Neural cell (in vitro differentiated cells): Measurements from ENCODE around the gene CCDC68. TPM values are rescaled to one million over a fixed set of nuclear protein-coding genes. Genes with fewer than 3 reads are reported as not detected.

Source experiments
- H2AFZ ChIP-seq: fragments of 200-600, 300-800 bp; sonication (generic), shearing (Covaris generic); 2 replicates; pipeline ENCODE4 v1.6.0; 2014; ENCODE audit warnings: low read depth, mild to moderate bottlenecking, antibody characterized with exemption, low read length, moderate library complexity
- H3F3A ChIP-seq: fragments of 200-600 bp; shearing (Covaris generic); 2 replicates; pipeline ENCODE4 v1.6.1; 2016; ENCODE audit warnings: mild to moderate bottlenecking, moderate library complexity, mixed read lengths, antibody characterized with exemption, low read length; ENCODE audit not compliant: insufficient read depth, poor library complexity, severe bottlenecking
- H3K27ac ChIP-seq: fragments of 200-600, 300-800 bp; sonication (generic), shearing (Covaris generic); 2 replicates; pipeline ENCODE4 v1.5.1; 2014; ENCODE audit warnings: mild to moderate bottlenecking, low read length, moderate library complexity
- H3K27me3 ChIP-seq: fragments of 300-800, 200-600 bp; sonication (generic), shearing (Covaris generic); 2 replicates; pipeline ENCODE4 v1.6.0; 2014; ENCODE audit warnings: mild to moderate bottlenecking, low read depth, low read length, moderate library complexity; ENCODE audit not compliant: insufficient read depth
- H3K36me3 ChIP-seq: fragments of 300-800, 200-600 bp; sonication (generic), shearing (Covaris generic); 2 replicates; pipeline ENCODE4 v1.5.1; 2014; ENCODE audit warnings: mild to moderate bottlenecking, antibody characterized with exemption, low read length, moderate library complexity; ENCODE audit not compliant: insufficient read depth
- H3K4me2 ChIP-seq: fragments of 300-800, 200-600 bp; sonication (generic), shearing (Covaris generic); 2 replicates; pipeline ENCODE4 v1.6.0; 2014; ENCODE audit warnings: mild to moderate bottlenecking, low read length
- H3K4me3 ChIP-seq: fragments of 300-800, 200-600 bp; sonication (generic), shearing (Covaris generic); 2 replicates; pipeline ENCODE4 v1.5.1; 2014; ENCODE audit warnings: mild to moderate bottlenecking, low read length, moderate library complexity
- H3K79me2 ChIP-seq: fragments of 200-600 bp; shearing (Covaris generic); replicated peaks from 2 replicates; pipeline ENCODE4 v1.6.0; 2014; ENCODE audit warnings: mild to moderate bottlenecking, low read length, moderate library complexity; ENCODE audit not compliant: insufficient read depth
- H3K9ac ChIP-seq: fragments of 300-800, 200-600 bp; sonication (generic), shearing (Covaris generic); 2 replicates; pipeline ENCODE4 v1.6.1; 2016; ENCODE audit warnings: mild to moderate bottlenecking, low read length, mixed read lengths
- H3K9me2 ChIP-seq: fragments of 200-600 bp; shearing (Covaris generic); 2 replicates; pipeline ENCODE4 v1.6.1; 2016; ENCODE audit warnings: mild to moderate bottlenecking, low read length, mixed read lengths; ENCODE audit not compliant: insufficient read depth
- H3K9me3 ChIP-seq: fragments of 200-600, 300-800 bp; sonication (generic), shearing (Covaris generic); 2 replicates; pipeline ENCODE4 v1.6.1; 2016; ENCODE audit warnings: mild to moderate bottlenecking, mixed run types, low read length, moderate library complexity, mixed read lengths
- H4K20me1 ChIP-seq: fragments of 200-600 bp; shearing (Covaris generic); 2 replicates; pipeline ENCODE4 v1.6.1; 2016; ENCODE audit warnings: mild to moderate bottlenecking, mixed run types; ENCODE audit not compliant: insufficient read depth
- EP300 ChIP-seq: fragments of 450-650 bp; conservative IDR thresholded peaks from 2 replicates; pipeline ENCODE4 v1.6.1; 2014; ENCODE audit warnings: antibody characterized with exemption, mild to moderate bottlenecking, moderate library complexity; ENCODE audit not compliant: poor library complexity, severe bottlenecking
- EZH2 ChIP-seq: fragments of 200-600, 300-800 bp; shearing (Covaris generic), sonication (generic); IDR thresholded peaks from 2 replicates; pipeline ENCODE4 v1.6.1; 2014; ENCODE audit warnings: antibody characterized with exemption, low read length, borderline replicate concordance, mild to moderate bottlenecking; ENCODE audit not compliant: insufficient read depth, poor library complexity, severe bottlenecking
- MXI1 ChIP-seq: fragments of 450-650 bp; conservative IDR thresholded peaks from 2 replicates; pipeline ENCODE4 v1.6.1; 2014; ENCODE audit warnings: antibody characterized with exemption, mild to moderate bottlenecking; ENCODE audit not compliant: poor library complexity, severe bottlenecking
- POLR2AphosphoS5 ChIP-seq: IDR thresholded peaks from 2 replicates; pipeline ENCODE4 v1.6.1; 2012
- RAD21 ChIP-seq: fragments of 450-650 bp; conservative IDR thresholded peaks from 2 replicates; pipeline ENCODE4 v1.6.1; 2014; ENCODE audit warnings: antibody characterized with exemption, mild to moderate bottlenecking, moderate library complexity
- SMC3 ChIP-seq: fragments of 450-650 bp; conservative IDR thresholded peaks from 2 replicates; pipeline ENCODE4 v1.6.1; 2014; ENCODE audit warnings: antibody characterized with exemption, mild to moderate bottlenecking, moderate library complexity; ENCODE audit not compliant: poor library complexity
- TAF1 ChIP-seq: IDR thresholded peaks from 2 replicates; pipeline ENCODE4 v1.6.1; 2012; ENCODE audit warnings: low read depth
- polyA plus RNA-seq: library from polyadenylated mRNA; depleted of rRNA; stranded (reverse); fragments of >200 nt; gene quantifications from 2 replicates; pipeline ENCODE4 v1.2.3, GENCODE V29; 2014
- TF ChIP-seq, protein P1 (sequence below): IDR thresholded peaks from 2 replicates; pipeline ENCODE4 v1.6.1; 2012; ENCODE audit warnings: borderline replicate concordance
- TF ChIP-seq, protein P2 (sequence below): fragments of 450-650 bp; IDR thresholded peaks from 2 replicates; pipeline ENCODE4 v1.5.1; 2014; ENCODE audit warnings: antibody characterized with exemption, mild to moderate bottlenecking, moderate library complexity; ENCODE audit not compliant: poor library complexity, severe bottlenecking

CCDC68 gene
- polyA plus RNA-seq, 1 donor from 2014 or later = 0.30 TPM

DNA sequence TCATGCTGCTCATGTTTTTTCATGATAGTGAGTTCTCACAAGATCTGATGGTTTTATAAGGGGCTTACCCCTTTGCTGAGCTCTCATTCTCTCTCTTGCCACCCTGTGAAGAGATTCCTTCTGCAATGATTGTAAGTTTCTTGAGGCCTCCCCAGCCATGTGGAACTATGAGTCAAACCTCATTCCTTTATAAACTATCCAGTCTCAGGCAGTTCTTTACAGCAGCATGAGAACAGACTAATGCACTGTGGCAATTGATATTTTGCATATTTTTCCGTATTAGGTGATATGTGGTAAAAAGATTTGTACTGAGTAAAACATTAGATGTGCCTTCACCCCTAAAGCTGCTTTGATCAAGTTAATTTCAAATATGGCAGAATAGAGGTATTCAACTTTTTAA, 82.2 kb downstream of the CCDC68 start:
- TF ChIP-seq RAD21 (no peak), EZH2 (no peak), POLR2AphosphoS5 (no peak), SMC3 (no peak), EP300 (no peak), TAF1 (no peak), MXI1 (no peak)
- TF ChIP-seq, protein P1, sequence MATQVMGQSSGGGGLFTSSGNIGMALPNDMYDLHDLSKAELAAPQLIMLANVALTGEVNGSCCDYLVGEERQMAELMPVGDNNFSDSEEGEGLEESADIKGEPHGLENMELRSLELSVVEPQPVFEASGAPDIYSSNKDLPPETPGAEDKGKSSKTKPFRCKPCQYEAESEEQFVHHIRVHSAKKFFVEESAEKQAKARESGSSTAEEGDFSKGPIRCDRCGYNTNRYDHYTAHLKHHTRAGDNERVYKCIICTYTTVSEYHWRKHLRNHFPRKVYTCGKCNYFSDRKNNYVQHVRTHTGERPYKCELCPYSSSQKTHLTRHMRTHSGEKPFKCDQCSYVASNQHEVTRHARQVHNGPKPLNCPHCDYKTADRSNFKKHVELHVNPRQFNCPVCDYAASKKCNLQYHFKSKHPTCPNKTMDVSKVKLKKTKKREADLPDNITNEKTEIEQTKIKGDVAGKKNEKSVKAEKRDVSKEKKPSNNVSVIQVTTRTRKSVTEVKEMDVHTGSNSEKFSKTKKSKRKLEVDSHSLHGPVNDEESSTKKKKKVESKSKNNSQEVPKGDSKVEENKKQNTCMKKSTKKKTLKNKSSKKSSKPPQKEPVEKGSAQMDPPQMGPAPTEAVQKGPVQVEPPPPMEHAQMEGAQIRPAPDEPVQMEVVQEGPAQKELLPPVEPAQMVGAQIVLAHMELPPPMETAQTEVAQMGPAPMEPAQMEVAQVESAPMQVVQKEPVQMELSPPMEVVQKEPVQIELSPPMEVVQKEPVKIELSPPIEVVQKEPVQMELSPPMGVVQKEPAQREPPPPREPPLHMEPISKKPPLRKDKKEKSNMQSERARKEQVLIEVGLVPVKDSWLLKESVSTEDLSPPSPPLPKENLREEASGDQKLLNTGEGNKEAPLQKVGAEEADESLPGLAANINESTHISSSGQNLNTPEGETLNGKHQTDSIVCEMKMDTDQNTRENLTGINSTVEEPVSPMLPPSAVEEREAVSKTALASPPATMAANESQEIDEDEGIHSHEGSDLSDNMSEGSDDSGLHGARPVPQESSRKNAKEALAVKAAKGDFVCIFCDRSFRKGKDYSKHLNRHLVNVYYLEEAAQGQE = no peak
- TF ChIP-seq, protein P2, sequence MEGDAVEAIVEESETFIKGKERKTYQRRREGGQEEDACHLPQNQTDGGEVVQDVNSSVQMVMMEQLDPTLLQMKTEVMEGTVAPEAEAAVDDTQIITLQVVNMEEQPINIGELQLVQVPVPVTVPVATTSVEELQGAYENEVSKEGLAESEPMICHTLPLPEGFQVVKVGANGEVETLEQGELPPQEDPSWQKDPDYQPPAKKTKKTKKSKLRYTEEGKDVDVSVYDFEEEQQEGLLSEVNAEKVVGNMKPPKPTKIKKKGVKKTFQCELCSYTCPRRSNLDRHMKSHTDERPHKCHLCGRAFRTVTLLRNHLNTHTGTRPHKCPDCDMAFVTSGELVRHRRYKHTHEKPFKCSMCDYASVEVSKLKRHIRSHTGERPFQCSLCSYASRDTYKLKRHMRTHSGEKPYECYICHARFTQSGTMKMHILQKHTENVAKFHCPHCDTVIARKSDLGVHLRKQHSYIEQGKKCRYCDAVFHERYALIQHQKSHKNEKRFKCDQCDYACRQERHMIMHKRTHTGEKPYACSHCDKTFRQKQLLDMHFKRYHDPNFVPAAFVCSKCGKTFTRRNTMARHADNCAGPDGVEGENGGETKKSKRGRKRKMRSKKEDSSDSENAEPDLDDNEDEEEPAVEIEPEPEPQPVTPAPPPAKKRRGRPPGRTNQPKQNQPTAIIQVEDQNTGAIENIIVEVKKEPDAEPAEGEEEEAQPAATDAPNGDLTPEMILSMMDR = no peak
- Histone ChIP-seq H3F3A (no peaks in the 10 kb centered on the region), H3K79me2 (no peaks in the 10 kb centered on the region), H3K27me3 (no peaks in the 10 kb centered on the region), H4K20me1 (no peaks in the 10 kb centered on the region), H3K4me2 (no peak overlapping the region), H3K36me3 (no peaks in the 10 kb centered on the region), H3K9me3 (no peaks in the 10 kb centered on the region), H3K9me2 (no peaks in the 10 kb centered on the region), H3K4me3 (no peak overlapping the region), H3K27ac (no peak overlapping the region), H3K9ac (no peak overlapping the region), H2AFZ (no peak overlapping the region)

DNA sequence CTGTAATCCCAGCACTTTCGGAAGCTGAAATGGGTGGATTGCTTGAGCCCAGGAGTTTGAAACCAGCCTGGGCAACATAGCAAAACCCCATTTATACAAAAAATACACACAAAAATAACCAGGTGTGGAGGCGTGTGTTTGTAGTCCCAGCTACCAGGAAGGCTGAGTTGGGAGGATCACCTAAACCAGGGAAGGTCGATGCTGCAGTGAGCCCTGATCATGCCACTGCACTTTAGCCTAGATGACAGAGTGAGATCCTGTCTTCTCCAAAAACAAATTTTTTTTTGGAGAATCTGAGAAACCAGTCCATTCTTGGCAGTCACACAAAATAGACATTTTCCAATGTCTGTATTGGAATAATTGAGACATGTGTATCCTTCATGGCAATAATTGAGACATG, 84.2 kb downstream of the CCDC68 start:
- H3K79me2 ChIP-seq = no peaks in the 10 kb centered on the region
- no peak for TF ChIP-seq EZH2
- no peak for TF ChIP-seq TAF1
- TF ChIP-seq POLR2AphosphoS5 = no peak
- TF ChIP-seq SMC3 = no peak
- TF ChIP-seq RAD21 = no peak
- TF ChIP-seq EP300 = no peak
- TF ChIP-seq, protein P1 = no peak
- TF ChIP-seq, protein P2 = no peak
- no peak for TF ChIP-seq MXI1

More for the DNA sequence above, 84.2 kb downstream of the CCDC68 start:
- Histone ChIP-seq H3K27ac (no peak overlapping the region), H2AFZ (no peak overlapping the region), H3K9ac (no peak overlapping the region), H3F3A (no peaks in the 10 kb centered on the region), H3K9me3 (no peaks in the 10 kb centered on the region), H3K4me2 (no peak overlapping the region), H3K9me2 (no peaks in the 10 kb centered on the region), H3K4me3 (no peak overlapping the region), H3K36me3 (no peaks in the 10 kb centered on the region), H4K20me1 (no peaks in the 10 kb centered on the region), H3K27me3 (no peaks in the 10 kb centered on the region)
